GM18861 (cell line): Measurements from ENCODE around the gene PLA2G2C.
"Not testable (repeated sequence)": the region's sequence is repeated elsewhere in the genome, so short reads cannot be mapped to it uniquely, and the experiment has no call there.

ENCODE experiments used
- ATAC-seq: cut with Tn5 transposase; IDR thresholded peaks from one replicate; pipeline ENCODE4 v1.9.1; 2021; ENCODE audit not compliant: unreplicated experiment

Gene PLA2G2C

DNA sequence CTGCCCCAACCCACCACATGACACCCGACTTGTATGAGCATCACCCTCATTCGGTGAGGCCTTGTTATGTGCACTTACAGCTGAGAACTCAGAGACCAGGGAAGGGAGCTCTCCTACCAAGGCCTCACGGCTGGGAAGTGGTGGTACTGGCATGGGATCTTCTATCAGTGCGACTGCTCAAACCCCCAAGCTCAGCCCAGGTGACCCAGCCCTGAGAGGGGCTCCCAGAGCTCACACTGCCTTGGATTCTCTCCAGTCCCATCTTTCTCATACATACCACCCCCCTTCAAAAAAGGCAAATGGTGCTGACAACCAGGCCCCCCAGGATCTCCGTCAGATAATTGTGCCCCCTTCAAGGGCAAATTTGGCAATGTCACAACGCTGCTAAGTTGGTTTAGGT is 48.0 kb downstream of the PLA2G2C start:
- no peak for ATAC-seq

- no peak for ATAC-seq
Measured at GRCh38 chr1:20137604-20138003, 48.7 kb downstream of the PLA2G2C start.

- ATAC-seq = no peak
Measured at GRCh38 chr1:20137055-20137454, 49.3 kb downstream of the PLA2G2C start.

DNA sequence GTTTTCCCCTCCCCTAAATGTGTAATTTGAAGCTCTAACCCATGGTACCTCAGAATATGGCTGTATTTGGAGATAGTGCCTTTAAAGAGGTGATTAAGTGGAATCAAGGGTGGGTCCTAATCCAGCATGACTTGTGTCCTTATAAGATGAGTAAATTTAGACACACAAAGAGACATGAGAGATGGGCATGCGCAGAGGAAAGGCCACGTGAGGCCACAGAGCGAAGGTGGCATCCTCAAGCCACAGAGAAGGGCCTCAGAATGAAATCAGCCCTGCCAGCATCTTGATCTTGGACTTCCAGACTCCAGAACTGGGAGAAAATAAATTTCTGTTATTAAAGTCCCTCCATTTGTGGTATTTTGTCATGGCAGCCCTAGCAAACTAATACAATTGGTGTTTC is 50.1 kb downstream of the PLA2G2C start:
- no peak for ATAC-seq

DNA sequence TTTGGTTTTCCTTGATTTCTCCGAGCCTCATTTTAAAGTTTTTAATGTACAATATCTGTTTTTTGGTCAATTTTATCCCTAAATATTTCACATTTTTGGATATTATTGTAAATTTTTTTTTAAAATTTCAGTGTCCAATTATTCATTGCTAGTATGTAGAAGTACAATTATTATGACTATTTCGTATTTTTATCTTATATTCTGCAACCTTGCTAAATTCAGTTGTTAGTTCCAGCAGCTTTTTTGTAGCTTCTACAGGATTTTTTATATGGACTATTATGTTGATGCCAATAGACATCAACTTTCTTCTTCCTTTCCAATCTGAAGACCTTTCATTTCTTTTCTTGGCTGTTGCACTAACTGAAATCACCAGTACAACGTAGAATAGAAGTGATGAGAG is 51.3 kb downstream of the PLA2G2C start:
- ATAC-seq = no peak

DNA sequence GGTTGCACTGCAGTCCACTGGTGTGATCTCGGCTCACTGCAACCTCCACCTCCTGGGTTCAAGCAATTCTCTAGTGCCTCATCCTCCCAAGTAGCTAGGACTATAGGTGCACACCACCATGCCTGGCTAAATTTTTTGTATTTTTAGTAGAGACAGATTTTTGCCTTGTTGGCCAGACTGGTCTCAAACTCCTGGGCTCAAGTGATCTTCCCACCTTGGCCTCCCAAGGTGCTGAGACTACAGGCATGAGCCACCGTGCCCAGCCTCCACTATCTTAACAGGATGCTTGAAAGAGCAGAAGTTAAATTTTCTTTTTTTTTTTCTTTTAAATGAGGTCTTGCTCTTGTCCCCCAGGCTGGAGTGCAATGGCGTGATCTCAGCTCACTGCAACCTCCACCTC is 55.8 kb downstream of the PLA2G2C start:
- not testable (repeated sequence) for ATAC-seq

- no peak for ATAC-seq
Measured at GRCh38 chr1:20126806-20127440, 59.4 kb downstream of the PLA2G2C start.

GRCh38 chr1:20126041-20126805 is 60.1 kb downstream of the PLA2G2C start:
- ATAC-seq = peak; percentile 62

DNA sequence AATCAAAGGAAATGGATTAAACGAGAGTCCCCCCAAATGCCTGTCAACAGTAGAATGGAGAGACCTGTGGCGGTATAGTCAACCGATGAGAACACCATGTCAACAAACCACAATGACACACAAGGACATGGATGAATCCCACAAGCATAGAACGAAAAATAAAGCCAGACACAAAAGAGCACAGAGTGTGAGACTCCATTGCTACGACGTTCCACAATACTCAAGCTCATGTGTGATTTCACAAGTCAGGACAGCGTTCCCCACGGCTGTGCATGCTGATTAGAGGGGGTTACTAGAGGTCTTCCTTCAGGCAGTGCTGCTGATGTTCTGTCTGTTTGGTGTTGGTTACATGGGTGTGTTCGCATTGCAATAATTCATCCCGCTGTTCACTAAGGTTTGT is 61.2 kb downstream of the PLA2G2C start:
- ATAC-seq = no peak

DNA sequence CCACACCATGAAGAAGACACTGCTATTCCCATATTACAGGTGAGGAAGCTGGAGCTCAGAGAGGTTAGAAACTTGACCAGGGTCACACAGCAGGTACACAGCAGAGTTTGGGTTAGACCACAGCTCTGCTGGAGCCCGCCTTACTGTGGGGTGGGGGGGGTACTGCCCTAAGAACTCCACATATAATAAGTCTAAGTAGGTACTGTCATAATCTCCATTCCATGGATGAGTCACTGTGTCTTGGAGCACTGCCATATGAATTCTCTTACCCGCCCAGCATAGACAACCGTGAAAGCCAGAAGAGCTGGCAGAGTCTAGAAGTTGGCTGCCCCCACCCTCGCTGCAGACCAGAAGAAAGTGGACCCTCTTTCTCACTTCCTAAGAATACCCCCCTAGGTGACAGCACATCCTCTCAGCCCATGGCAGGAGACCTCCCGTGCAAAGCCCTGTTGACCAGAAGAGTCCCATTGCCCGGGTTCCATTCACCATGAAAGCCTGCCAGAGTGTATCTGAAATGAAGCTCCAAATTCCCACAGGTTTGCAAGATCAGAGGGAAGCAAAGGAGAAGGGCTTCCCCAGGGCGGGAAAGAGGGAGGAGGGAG is 61.8 kb downstream of the PLA2G2C start:
- ATAC-seq = no peak

DNA sequence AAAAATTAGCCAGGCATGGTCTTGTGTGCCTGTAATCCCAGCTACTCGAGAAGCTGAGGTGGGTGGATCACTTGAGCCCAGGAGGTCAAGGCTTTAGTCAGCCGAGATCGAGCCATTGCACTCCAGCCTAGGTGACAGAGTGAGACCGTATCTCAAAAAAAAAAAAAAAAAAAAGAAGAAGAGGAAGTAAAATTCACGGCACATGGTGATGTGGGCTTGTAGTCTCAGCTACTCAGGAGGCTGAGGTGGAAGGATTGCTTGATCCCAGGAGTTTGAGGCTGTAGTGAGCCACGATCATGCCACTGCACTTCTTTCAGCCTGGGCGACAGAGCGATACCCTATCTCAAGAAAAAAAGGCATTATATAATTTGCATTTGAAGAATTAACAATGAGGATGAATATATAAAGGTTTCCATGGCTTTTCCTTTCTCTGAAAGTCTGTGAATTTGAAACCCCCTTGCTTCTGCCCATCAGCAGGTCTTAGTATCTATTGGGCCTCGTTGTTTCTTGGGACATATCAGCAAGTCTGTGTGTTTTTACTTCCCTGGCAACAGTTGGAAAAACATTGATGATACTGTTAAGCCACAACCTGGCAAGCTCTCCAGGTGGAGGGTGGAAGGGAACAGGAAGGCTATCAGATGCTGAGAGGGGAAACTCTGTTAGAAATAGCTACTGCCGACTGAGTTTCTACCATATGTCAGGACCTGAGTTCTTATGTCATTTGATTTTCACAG is 62.4 kb downstream of the PLA2G2C start:
- ATAC-seq = no peak

GRCh38 chr1:20120796-20121195 is 65.5 kb downstream of the PLA2G2C start:
- ATAC-seq = no peak

- no peak for ATAC-seq
Measured at GRCh38 chr1:20119347-20119746, 67.0 kb downstream of the PLA2G2C start, which contains the start of gene PLA2G2D. Gene PLA2G2D, minus strand, starts transcription at chr1:20119536. Its CDS starts 38 bp downstream, at chr1:20119498.

- no peak for ATAC-seq
Measured at GRCh38 chr1:20117236-20117635, 69.1 kb downstream of the PLA2G2C start.

- no peak for ATAC-seq
Measured at GRCh38 chr1:20115916-20116315, 70.4 kb downstream of the PLA2G2C start.

- no peak for ATAC-seq
Measured at GRCh38 chr1:20115479-20115878, 70.8 kb downstream of the PLA2G2C start.

DNA sequence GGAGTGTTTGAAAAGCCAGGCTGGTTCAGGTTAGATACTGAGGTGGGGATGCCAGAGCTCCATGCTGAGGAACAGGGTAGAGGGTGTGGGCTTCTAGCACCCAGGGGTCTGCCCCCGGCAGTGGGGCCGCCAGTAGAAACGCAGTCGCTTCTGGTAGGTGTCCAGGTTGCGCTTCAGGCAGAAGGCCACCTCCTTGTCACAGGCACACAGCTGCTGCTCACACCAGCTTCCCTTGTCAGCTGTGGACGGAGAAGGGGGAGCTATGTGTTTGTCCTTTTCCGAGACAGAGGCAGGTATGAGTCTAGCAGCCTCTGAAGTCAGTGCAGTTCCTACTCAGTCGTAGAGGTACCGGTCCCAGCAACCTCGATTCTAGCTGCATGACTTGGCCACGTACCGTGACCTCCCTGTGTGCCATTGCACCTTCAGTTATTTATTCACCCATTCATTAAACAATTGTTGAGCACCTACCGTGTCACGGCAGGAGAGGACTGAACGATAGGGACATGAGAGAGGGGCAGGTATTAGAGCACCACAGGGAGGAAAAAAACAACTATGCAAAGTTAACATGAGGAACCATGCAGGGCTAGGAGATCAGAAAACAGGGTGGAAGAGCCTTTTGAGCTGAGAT is 72.2 kb downstream of the PLA2G2C start:
- no peak for ATAC-seq
